GM19397 (cell line): Measurements from ENCODE around the gene ARID5B.

Experiments
- ATAC-seq: cut with Tn5 transposase; IDR thresholded peaks from one replicate; pipeline ENCODE4 v1.9.1; 2021; ENCODE audit warnings: mild to moderate bottlenecking, moderate library complexity; ENCODE audit not compliant: unreplicated experiment

Gene ARID5B

DNA sequence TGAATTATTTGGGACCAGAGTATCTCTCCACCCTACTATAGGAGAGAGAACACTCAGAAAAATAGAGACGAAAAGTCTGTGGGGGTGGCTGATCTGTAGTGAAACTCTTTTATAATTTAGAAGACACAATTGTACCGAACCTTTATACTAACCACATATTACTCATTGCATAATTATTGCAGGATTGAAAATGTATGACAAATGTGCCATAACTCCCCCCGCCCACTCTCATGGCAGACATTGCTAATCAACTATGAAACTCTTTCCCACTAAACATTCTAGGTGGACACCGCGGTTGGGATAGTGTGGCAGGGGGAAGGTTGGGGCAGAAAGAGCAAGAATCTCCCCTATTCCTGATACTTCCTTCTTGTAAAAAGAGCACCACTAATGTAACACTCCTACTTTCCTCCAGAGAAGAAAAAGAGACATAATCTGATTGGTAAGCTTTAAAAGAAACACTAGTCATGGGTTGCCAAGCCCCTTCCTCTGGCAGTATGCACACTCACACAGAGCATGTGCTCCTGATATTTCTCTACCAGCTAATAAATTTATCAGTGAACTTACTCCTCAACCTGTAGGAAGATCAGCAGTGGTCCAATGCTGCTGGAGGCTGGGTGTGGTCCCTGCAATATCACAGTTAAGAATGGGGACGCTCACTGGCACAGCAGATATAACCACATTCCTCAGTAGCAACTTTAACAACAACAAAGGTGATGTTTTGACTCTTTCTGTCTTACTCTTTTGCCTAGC, 18.7 kb upstream of the ARID5B start:
- ATAC-seq = no peak

DNA sequence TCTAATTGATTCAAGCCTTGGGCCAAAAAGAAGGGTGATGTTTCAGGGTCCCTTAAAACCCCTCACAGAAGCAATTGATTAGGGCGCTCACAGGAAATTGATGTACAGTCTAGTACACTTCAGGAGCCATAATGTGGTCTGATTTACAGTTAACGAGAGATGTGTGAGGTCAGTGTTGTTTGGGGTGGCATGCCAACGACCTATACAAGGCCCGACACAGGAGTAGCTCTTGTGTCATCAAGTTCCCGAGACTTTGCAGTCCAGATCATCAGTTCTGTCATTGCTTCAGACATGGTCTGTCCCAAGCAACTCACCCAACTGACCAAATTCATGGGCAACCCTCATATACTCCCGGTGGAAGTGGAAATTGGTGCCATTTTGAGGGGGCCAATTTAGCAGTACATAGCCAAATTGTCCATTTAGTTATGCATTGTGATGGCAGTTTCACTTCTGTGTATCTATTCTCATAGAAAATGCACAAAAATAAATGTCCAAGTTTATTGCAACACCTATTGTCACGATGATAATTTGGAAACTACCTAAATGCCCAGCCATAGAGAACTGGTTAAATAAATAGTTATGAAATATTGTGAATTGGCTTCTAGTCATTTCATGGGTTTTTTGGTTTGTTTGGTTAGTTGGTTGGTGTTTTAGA, 18.0 kb upstream of the ARID5B start:
- no peak for ATAC-seq

GRCh38 chr10:61887772-61888171, 13.7 kb upstream of the ARID5B start:
- ATAC-seq = no peak

DNA sequence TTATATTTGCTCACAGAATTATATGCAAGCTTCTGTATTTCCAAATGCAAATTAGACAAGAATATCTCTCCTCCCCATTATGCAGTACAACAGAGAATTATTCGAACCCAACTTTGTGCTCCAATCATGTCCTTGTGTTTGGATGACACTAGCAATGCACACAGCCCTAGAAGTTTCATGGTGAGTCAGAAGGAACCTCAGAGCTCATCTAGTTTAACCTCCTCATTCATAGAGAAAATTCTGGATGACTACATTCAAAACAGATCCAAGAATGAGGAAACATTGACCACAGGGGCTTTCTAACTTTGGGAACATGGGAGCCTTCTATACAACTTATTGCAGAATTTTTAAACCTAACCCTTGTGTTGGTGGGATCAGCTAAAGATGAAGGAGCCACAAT, 12.8 kb upstream of the ARID5B start:
- ATAC-seq = no peak

- ATAC-seq = no peak
Measured at GRCh38 chr10:61890430-61890829, 11.1 kb upstream of the ARID5B start.

DNA sequence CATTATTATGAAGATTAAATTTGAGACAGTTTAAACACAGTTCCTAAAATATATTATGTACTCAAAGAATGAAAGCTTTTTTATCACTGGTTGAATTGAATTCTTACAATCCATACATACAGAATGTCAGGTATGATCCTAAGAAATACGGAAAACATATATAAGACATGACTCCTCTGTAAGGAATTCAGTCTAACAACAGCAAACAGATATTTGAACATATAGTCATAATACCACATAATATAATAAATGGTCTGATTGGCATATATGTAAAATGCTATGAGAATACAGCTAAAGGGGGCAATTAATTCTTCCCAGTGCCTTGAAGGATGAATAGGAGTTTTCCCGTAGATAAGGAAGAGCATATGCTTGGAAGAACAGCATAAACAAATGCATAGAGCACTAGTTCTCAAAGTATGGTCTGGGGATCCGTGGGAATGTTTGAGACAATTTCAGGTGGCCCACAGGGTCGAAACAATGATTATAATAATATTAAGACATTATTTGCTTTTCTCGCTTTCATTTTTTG, 10.6 kb upstream of the ARID5B start:
- no peak for ATAC-seq

DNA sequence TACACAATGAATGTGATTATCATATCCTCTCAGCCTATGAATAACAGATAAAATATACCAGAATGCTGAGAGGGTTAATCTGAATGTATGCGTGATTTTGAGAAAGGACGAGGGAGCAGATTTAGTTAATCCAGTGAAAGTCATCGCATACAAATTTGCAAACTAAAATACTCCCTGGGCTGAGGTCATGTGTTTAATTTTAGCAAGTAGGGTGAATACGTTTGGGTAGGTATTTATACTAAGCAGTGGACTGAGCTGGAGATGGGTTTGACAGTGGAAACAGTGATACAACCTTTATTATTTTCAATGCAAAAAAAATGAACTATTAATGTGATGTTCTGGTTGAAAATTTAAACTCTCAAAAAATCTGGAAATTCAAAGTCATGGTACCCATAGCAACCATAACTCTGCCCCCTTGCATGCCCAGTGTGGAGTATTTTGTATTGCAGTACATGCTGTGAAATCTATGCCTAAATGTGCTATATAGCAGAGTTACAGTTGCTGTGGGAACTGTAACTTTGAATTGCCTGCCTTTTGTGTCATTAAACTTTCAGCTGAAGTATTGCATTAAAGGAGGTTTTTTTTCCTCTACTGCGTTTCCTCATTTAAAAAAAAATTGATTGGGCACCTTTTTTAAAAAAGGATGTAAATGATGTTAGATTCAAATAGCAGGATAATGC, 9.5 kb upstream of the ARID5B start:
- no peak for ATAC-seq

- ATAC-seq = no peak
Measured at GRCh38 chr10:61892961-61893360, 8.5 kb upstream of the ARID5B start.

DNA sequence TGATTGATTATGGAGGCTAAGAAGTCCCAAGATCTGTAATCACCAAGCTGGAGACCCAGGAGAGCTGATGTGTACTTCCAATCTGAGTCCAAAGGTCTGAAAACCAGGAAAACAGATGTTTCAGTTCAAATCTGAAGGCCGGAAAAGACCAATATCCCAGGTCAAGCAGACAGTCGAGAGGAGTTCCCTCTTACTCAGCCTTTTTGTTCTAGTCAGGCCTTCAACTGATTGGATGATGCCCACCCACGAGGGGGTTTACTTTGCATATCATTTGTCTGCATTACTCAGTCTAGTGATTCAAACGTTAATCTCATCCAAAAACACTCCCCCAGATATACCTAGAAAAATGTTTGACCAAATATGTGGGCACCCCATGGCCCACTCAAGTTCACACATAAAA, 7.4 kb upstream of the ARID5B start:
- no peak for ATAC-seq

DNA sequence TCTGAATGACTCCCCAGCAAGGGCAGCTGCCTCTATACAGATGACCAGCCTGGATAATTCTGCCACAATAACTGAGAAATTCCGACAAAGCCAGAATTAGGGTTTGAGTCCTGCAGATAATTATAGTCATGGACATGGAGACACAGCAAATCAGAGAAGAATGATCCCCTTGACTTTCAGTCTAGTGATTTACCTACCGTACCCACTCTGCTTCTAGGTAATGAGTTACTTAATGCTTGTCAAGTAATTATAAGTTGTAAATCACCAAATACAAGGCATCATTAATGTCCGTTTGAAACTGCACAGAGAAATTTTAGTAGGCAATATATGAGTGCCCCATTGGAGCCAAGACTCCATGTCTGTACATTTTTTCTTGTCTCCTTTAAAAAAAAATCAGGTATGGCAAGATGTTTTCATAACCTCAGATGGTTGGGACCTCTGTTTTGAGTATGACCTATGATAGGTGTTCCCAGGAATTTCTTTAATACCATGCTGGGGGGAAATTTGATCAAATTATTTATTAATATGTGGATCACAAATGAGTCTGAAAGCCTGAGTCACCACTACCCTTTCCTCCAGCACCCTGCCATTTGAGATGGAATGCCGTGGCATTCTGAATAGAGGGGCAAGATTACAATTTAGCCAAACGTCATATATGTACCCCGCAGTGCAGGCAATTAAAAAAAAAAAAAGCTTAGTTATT, 5.5 kb upstream of the ARID5B start:
- ATAC-seq = no peak

DNA sequence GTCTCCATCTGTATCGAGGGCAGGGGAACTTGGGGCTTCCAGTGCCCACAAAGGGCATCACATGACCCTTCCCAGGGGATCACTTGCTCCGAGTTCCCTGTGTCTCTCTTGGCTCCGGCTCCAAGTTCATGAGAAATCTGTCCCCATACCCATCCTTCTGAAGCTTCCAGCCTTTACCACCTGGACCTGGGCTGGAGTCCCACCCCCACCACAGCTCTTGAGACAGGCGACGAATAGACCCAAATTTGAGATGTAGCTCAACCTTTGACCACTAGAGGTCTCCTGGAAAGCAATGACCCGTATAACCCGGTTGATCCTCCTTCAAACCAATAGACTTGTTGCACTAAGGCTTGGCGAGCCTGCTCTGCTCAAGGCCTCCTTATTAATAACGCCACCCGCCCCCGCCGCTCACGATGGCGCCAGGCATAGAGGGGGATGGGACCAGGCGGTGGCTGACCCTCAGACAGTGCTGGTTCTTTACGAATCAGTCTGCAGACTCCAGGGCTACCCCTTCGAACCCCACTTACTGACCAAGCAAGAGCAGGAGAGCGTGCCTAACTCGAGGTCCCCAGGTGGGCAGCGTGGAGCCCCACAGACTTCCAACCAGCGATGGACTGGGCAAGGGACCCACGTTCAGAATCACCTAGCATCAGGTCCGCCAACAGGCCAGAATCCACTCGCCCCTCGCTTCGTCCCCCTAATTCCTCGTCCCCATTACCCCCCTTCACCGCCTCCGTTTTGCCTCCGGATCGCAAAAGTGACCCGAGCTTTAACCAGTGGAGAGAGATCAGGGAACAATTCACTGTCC, 4.4 kb upstream of the ARID5B start:
- ATAC-seq = peak; percentile 51

DNA sequence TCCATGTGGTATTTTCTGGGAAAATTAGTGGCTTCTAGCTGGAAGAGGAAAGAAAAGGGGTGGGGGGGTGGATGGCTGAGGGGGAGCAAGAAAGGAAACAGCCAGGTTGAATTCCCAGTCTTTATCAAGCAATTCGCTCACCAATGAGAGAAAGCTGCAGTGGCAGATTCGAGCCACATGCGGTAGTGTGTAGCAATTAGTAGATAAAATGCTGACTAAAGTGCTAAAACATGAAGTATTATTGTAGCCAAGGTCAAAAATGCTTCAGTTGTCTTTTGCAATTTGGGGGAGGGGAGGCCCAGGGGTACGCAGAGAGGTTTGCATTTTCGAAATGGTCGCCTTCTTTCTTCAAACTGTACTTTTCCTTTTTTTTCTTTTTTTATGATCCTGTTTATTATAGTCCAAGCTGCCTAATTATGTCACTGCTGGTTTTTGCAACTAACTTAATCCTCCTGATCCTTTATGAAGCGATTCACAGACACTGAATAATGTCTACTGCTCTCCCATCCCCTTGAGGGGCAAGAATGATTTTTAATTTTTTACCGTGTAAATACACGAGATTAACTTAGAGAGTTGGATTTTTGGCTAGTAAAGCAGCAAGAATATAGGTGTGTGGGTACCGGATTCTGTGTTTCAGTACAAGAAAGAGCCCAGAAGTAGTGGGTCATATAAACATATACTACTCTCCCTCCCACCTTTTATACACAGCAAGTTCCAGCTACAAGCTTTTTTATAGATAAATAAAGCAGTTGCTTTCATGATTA, 3.6 kb upstream of the ARID5B start:
- ATAC-seq = no peak

GRCh38 chr10:61898435-61898778, 3.1 kb upstream of the ARID5B start:
- ATAC-seq = no peak

DNA sequence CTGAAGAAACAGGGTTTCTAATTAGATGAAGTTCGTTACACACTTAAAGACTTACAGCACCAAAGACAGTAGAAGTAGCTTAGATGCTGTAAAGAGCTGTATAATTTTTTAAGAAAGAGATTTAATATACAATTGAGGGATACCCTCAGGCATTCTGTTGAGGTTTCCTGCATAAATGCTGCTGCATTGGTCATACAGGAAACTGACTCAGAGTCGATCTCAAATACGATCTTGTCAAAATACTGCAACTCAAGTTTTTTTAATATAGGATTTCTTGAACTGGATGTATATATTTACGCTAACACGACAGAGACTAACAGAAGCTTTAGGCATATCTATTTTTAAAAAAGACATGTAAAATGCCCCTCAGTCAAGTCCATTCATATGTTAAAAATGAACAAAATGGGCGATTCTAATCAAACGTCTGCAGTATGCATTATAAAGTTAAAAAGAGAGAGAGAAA, 2.4 kb upstream of the ARID5B start:
- no peak for ATAC-seq

DNA sequence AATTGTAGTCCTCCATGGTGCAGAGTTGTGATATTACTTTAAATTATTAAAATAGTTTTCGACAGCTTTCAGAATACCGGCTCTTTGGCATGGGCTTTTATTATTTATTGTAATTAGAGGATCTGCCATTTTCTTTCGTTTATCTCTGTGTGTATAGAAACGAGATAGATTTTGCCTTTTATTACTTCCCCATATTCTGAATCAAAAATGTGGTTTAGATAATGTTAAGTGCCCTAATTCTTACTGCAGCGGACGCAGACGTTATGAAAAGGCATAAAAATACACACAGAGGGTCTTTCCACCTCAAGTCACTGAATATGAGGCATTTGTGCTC, 1.9 kb upstream of the ARID5B start:
- ATAC-seq = no peak

- peak; percentile 43 for ATAC-seq
Measured at GRCh38 chr10:61899997-61900828, 1.3 kb upstream of the ARID5B start.

DNA sequence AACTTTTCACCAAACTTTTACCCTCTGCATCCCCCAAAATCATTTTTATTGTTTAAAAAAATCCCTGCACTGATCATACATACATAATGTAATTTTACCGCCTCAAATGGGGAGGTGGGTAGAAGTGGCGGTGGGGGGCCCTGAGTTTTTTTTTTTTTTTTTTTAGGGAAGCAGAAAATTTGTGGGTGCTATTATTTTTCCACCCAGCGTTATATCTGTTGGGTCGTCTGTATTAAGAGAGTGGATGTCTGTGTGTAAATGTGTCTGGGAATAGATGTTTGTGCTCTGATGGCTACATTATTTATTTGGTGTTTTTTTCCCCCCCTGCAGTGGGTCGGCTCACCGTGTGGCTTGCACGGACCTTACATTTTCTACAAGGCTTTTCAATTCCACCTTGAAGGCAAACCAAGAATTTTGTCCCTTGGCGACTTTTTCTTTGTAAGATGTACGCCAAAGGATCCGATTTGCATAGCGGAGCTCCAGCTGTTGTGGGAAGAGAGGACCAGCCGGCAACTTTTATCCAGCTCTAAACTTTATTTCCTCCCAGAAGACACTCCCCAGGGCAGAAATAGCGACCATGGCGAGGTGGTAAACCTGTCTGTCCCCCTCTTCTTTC, 438 bp downstream of the ARID5B start:
- ATAC-seq = no peak

DNA sequence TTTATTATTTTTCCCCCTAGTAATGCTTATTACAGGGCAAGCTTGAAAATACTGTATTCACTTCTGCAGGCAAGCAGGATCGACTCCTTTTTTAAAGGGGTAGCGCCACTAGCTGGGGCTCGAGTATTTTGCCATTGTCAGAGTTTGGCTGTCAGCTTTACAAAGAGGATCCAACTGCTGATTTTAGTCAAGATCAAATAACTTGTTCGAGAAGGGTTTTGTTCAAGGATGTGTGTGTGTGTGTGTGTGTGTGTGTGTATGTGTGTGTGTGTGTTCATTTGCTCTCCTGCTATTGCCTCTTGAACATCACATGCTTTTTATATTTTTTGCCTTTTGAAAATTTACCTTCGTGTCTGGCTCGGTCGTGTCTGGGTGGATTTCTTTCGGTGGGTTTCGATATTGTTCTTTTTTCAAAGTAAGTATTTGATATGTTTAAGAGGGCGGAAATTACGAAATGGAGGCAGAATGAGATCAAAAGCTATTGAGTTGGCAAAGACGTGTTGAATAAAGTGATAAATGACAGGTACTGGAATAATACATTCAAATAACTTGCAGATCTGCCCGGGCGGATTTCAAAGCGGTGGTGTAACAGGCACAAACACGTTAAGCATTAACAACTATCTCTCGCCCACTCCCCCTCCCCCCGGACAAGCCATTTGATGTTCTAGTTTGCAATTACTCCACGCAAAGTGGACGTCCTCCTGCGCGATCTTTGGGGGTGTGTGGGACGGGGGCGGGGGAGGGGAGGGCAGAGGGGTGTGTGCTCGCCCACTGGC, 1.1 kb downstream of the ARID5B start:
- ATAC-seq = peak; percentile 15
